ENCODE measurements around the gene PSMD9. TPM values are rescaled to one million over a fixed set of nuclear protein-coding genes. Genes with fewer than 3 reads are reported as not detected.

PSMD9 gene
- total RNA-seq, 4 donors from 2014 or later: 31.1 to 92.7 (median 61.1) TPM

- no peak for TF ChIP-seq CTCF (IDR thresholded peaks at IDR 0.05; ENCODE audit: low read depth)
Measured at GRCh38 chr12:121918679-121919038, 30.1 kb downstream of the PSMD9 start.

GRCh38 chr12:121921066-121921465, 32.5 kb downstream of the PSMD9 start:
- TF ChIP-seq CTCF (IDR thresholded peaks at IDR 0.05; ENCODE audit: low read depth): no peak

GRCh38 chr12:121925358-121925695, 36.7 kb downstream of the PSMD9 start:
- TF ChIP-seq CTCF (IDR thresholded peaks at IDR 0.05; ENCODE audit: low read depth): no peak

- TF ChIP-seq CTCF (IDR thresholded peaks at IDR 0.05; ENCODE audit: low read depth): no peak
Measured at GRCh38 chr12:121926874-121927706, 38.5 kb downstream of the PSMD9 start.

- no peak for TF ChIP-seq CTCF (IDR thresholded peaks at IDR 0.05; ENCODE audit: low read depth)
Measured at GRCh38 chr12:121927813-121928212, 39.2 kb downstream of the PSMD9 start.

- no peak for TF ChIP-seq CTCF (IDR thresholded peaks at IDR 0.05; ENCODE audit: low read depth)
Measured at GRCh38 chr12:121930862-121931261, 42.3 kb downstream of the PSMD9 start.

- TF ChIP-seq CTCF (IDR thresholded peaks at IDR 0.05; ENCODE audit: low read depth): no peak
Measured at GRCh38 chr12:121932176-121932536, 43.6 kb downstream of the PSMD9 start.
